Liver (tissue), 9 donors: ENCODE data around the gene SEMG2. TPM values are rescaled to one million over a fixed set of nuclear protein-coding genes. Genes with fewer than 3 reads are reported as not detected.

Experiments
- DNase-seq: peaks from one replicate; pipeline ENCODE4 v3.0.0-alpha.2; 2017; ENCODE audit warnings: low spot score
- H3K27ac ChIP-seq, 2 donors: one replicate each; pipeline ENCODE4 v1.7.0; 2013; ENCODE audit warnings: inconsistent platforms in 2 of 2, low read length in 2 of 2, control low read depth in 1 of 2, low read depth in 1 of 2, mild to moderate bottlenecking in 1 of 2
- H3K27me3 ChIP-seq, 4 donors: one replicate each; pipeline versions ENCODE4 v1.6.1 to v1.7.0; 2013; ENCODE audit warnings: low read length in 3 of 4, inconsistent platforms in 1 of 4, mild to moderate bottlenecking in 1 of 4, moderate library complexity in 1 of 4; ENCODE audit not compliant: control insufficient read depth in 4 of 4, insufficient read depth in 4 of 4
- H3K36me3 ChIP-seq, 4 donors: one replicate each; pipeline versions ENCODE4 v1.6.1 to v1.7.0; 2013; ENCODE audit warnings: low read length in 3 of 4, mild to moderate bottlenecking in 3 of 4, low read depth in 1 of 4, moderate library complexity in 1 of 4; ENCODE audit not compliant: control insufficient read depth in 4 of 4, insufficient read depth in 3 of 4
- H3K4me1 ChIP-seq, 4 donors: one replicate each; pipeline versions ENCODE4 v1.6.1 to v1.7.0; 2013; ENCODE audit warnings: low read length in 3 of 4, mild to moderate bottlenecking in 3 of 4, moderate library complexity in 1 of 4; ENCODE audit not compliant: control insufficient read depth in 4 of 4, insufficient read depth in 4 of 4
- H3K4me3 ChIP-seq, 3 donors: one replicate each; pipeline versions ENCODE4 v1.6.1 to v1.7.0; 2013; ENCODE audit warnings: low read length in 3 of 3, control low read depth in 1 of 3, low read depth in 1 of 3, mild to moderate bottlenecking in 1 of 3
- H3K9ac ChIP-seq, 2 donors: one replicate each; pipeline ENCODE4 v1.7.0; 2013; ENCODE audit warnings: low read length in 2 of 2, mild to moderate bottlenecking in 2 of 2, moderate library complexity in 2 of 2, control low read depth in 1 of 2, low read depth in 1 of 2
- H3K9me3 ChIP-seq, 4 donors: one replicate each; pipeline versions ENCODE4 v1.6.1 to v1.7.0; 2013; ENCODE audit warnings: low read length in 3 of 4; ENCODE audit not compliant: control insufficient read depth in 4 of 4
- EGR1 ChIP-seq, 2 donors: IDR thresholded peaks; 2 replicates each; pipeline ENCODE4 v1.6.1; 2016 to 2018; ENCODE audit warnings: antibody characterized with exemption in 2 of 2, low read depth in 2 of 2
- FOXA1 ChIP-seq: IDR thresholded peaks from 2 replicates; pipeline ENCODE4 v1.6.1; 2016; ENCODE audit warnings: antibody characterized with exemption
- FOXA2 ChIP-seq: IDR thresholded peaks from 2 replicates; pipeline ENCODE4 v1.6.1; 2016; ENCODE audit warnings: antibody characterized with exemption
- GABPA ChIP-seq, 2 donors: IDR thresholded peaks in 1 of 2; conservative IDR thresholded peaks in 1 of 2; 2 replicates each; pipeline ENCODE4 v1.6.1; 2016; ENCODE audit warnings: antibody characterized with exemption in 2 of 2, mild to moderate bottlenecking in 1 of 2, moderate library complexity in 1 of 2
- HNF4A ChIP-seq, 2 donors: conservative IDR thresholded peaks; 2 replicates each; pipeline ENCODE4 v1.6.1; 2016; ENCODE audit warnings: antibody characterized with exemption in 2 of 2, mild to moderate bottlenecking in 2 of 2
- HNF4G ChIP-seq: IDR thresholded peaks from 2 replicates; pipeline ENCODE4 v1.6.1; 2016; ENCODE audit warnings: antibody characterized with exemption
- JUND ChIP-seq, 2 donors: IDR thresholded peaks; 2 replicates each; pipeline ENCODE4 v1.6.1; 2016; ENCODE audit warnings: antibody characterized with exemption in 2 of 2
- NR2F2 ChIP-seq: IDR thresholded peaks from 2 replicates; pipeline ENCODE4 v1.6.1; 2016; ENCODE audit warnings: antibody characterized with exemption
- RAD21 ChIP-seq, 2 donors: IDR thresholded peaks; 2 replicates each; pipeline ENCODE4 v1.6.1; 2016; ENCODE audit warnings: antibody characterized with exemption in 2 of 2, mild to moderate bottlenecking in 2 of 2
- RXRA ChIP-seq, 2 donors: IDR thresholded peaks; 2 replicates each; pipeline ENCODE4 v1.6.1; 2017 to 2018; ENCODE audit warnings: antibody characterized with exemption in 2 of 2, mild to moderate bottlenecking in 1 of 2
- SP1 ChIP-seq: IDR thresholded peaks from 2 replicates; pipeline ENCODE4 v1.6.1; 2018; ENCODE audit warnings: antibody characterized with exemption, mild to moderate bottlenecking
- TAF1 ChIP-seq: conservative IDR thresholded peaks from 2 replicates; pipeline ENCODE4 v1.6.1; 2016; ENCODE audit warnings: antibody characterized with exemption, mild to moderate bottlenecking
- YY1 ChIP-seq: IDR thresholded peaks from 2 replicates; pipeline ENCODE4 v1.6.1; 2016; ENCODE audit warnings: antibody characterized with exemption, mild to moderate bottlenecking
- WGBS: extraction: QIAGEN DNeasy Blood & Tissue Kit; methylation state at CpG from one replicate; pipeline ENCODE4 v1.1.7; 2013; 5-methylcytosine and 5-hydroxymethylcytosine counted together
- polyA plus RNA-seq, 2 donors: library from polyadenylated mRNA; stranded (reverse) in 1 of 2; unstranded in 1 of 2; fragments of 200-250 nt in 1 of 2; fragments of >200 nt in 1 of 2; fragmentation: Nextera tagmentation in 1 of 2; extraction: Ambion mirVana in 1 of 2; gene quantifications; one replicate each; pipeline versions ENCODE4 v1.2.1 to v1.2.3, GENCODE V29; 2013 to 2015
- total RNA-seq, 2 donors: library from RNA; depleted of rRNA; stranded (reverse); fragments of >200 nt; gene quantifications; one replicate each; pipeline ENCODE4 v1.2.3, GENCODE V29; 2014
- TF ChIP-seq, protein P1 (sequence below): IDR thresholded peaks from 2 replicates; pipeline ENCODE4 v1.6.1; 2016; ENCODE audit warnings: antibody characterized with exemption, mild to moderate bottlenecking
- TF ChIP-seq, protein P2 (sequence below): IDR thresholded peaks from 2 replicates; pipeline ENCODE4 v1.6.1; 2016; ENCODE audit warnings: antibody characterized with exemption
- TF ChIP-seq, protein P3 (sequence below): IDR thresholded peaks from 2 replicates; pipeline ENCODE4 v1.6.1; 2016; ENCODE audit warnings: antibody characterized with exemption
- TF ChIP-seq, protein P4 (sequence below): IDR thresholded peaks from 2 replicates; pipeline ENCODE4 v1.6.1; 2016; ENCODE audit warnings: antibody characterized with exemption
- donor health status: healthy.
- donor health status: healthy.
- donor health status: healthy.
- donor health status: healthy.
- donor health status: healthy.

Gene SEMG2
- total and polyA plus RNA-seq, 4 donors: not detected

DNA sequence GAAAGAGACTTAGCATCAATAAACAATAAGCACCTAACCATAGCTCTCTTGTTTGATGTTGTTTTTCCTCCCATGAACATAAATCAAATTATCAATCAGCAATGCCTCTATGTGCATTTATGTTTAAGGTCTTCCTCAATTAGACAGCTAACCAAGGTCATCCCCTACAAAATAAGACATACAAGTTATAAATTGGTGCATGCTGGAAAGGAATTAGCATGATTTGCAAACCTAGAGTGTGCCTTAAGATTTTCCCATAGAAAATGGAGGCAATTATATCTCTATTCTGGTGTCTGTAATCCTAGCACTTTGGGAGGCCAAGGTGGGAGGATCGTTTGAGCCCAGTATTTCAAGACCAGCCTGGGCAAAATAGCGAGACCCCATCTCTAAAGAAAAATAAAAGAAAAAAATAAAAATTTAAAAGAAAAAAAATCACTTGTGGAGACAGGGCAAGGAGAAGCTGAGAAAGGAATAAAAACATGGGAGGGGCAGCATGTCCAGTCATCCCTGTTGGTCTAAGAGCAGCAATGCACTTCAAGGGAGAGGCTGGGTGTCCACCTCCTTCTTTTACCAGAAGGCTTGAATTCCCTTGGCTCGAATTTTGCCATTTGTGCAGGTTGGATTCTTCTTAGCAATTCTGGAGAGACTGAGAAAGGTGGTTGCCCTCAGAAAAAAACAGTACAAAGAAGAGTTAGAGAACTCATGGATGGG is 42.5 kb downstream of the SEMG2 start:
- no peak overlapping the region for H3K4me3 ChIP-seq
- no peaks in the 10 kb centered on the region for H3K9me3 ChIP-seq
- H3K27ac ChIP-seq: no peak overlapping the region
- TF ChIP-seq YY1 (no peak), EGR1 (IDR thresholded peaks at IDR 0.05; ENCODE audit: low read depth in 2 of 2) (no peak), NR2F2 (no peak), HNF4A (conservative IDR thresholded peaks at IDR 0.05) (no peak), RXRA (IDR thresholded peaks at IDR 0.05) (no peak), RAD21 (IDR thresholded peaks at IDR 0.05) (no peak), JUND (IDR thresholded peaks at IDR 0.05) (no peak)
- H3K4me1 ChIP-seq: no peaks in the 10 kb centered on the region
- H3K36me3 ChIP-seq: no peaks in the 10 kb centered on the region
- no peak for DNase-seq
- WGBS: 77% methylated on average over 3 of the region's 3 CpGs
- no peak overlapping the region for H3K9ac ChIP-seq
- H3K27me3 ChIP-seq: no peaks in the 10 kb centered on the region

DNA sequence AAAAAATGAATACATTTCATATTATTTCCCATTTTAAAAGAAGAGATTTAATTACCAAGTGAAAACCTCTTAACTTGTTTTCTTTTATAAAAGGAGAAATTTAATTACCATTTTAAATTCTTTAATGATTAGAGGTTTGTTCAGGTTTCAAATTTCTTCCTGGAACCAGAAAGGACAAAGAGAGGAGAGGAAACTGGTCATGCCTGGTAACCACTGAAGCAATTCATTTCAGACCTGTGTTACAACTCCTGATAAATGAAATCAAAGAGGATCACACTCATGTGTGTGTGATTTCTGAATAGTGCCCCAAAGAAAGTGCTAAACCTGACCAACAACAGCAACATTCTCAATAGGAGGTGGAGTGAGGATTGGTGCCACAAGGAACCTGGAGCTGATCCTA is 45.8 kb downstream of the SEMG2 start:
- Histone ChIP-seq H3K27ac (no peak overlapping the region), H3K9ac (no peak overlapping the region), H3K4me3 (no peak overlapping the region), H3K4me1 (no peaks in the 10 kb centered on the region), H3K36me3 (no peaks in the 10 kb centered on the region), H3K27me3 (no peaks in the 10 kb centered on the region), H3K9me3 (no peaks in the 10 kb centered on the region)
- no peak for DNase-seq
- TF ChIP-seq NR2F2: no peak
- no peak for TF ChIP-seq FOXA2
- TF ChIP-seq, protein P1, sequence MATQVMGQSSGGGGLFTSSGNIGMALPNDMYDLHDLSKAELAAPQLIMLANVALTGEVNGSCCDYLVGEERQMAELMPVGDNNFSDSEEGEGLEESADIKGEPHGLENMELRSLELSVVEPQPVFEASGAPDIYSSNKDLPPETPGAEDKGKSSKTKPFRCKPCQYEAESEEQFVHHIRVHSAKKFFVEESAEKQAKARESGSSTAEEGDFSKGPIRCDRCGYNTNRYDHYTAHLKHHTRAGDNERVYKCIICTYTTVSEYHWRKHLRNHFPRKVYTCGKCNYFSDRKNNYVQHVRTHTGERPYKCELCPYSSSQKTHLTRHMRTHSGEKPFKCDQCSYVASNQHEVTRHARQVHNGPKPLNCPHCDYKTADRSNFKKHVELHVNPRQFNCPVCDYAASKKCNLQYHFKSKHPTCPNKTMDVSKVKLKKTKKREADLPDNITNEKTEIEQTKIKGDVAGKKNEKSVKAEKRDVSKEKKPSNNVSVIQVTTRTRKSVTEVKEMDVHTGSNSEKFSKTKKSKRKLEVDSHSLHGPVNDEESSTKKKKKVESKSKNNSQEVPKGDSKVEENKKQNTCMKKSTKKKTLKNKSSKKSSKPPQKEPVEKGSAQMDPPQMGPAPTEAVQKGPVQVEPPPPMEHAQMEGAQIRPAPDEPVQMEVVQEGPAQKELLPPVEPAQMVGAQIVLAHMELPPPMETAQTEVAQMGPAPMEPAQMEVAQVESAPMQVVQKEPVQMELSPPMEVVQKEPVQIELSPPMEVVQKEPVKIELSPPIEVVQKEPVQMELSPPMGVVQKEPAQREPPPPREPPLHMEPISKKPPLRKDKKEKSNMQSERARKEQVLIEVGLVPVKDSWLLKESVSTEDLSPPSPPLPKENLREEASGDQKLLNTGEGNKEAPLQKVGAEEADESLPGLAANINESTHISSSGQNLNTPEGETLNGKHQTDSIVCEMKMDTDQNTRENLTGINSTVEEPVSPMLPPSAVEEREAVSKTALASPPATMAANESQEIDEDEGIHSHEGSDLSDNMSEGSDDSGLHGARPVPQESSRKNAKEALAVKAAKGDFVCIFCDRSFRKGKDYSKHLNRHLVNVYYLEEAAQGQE: no peak
- TF ChIP-seq RXRA (IDR thresholded peaks at IDR 0.05): no peak
- no peak for TF ChIP-seq SP1
- TF ChIP-seq RAD21 (IDR thresholded peaks at IDR 0.05): no peak
- no peak for TF ChIP-seq YY1
- no peak for TF ChIP-seq HNF4A (conservative IDR thresholded peaks at IDR 0.05)
- no peak for TF ChIP-seq GABPA (IDR thresholded peaks at IDR 0.05 in 1 of 2, conservative IDR thresholded peaks at IDR 0.05 in 1 of 2)
- TF ChIP-seq HNF4G: no peak

DNA sequence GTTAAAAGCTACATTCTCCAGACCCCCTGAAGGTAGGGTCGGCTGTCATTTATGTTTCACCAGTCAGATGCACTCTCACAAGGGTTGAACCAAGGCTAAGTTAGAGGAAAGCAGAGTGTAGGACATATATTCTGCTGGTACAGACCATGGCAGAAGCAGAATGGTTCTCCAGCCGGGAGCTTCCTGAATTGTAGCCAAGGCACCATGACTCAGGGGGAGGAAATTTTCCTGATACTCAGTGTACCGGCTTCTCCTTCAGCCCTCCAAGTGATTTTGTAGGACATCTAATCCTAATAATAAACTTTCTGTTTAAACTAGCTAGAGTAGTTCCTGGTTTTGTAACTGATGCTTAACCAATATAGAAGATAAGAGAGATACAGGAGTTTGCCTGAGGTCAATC is 47.4 kb downstream of the SEMG2 start:
- Histone ChIP-seq H3K9ac (no peak overlapping the region), H3K4me1 (no peaks in the 10 kb centered on the region), H3K27ac (no peak overlapping the region), H3K4me3 (no peak overlapping the region), H3K9me3 (no peaks in the 10 kb centered on the region), H3K36me3 (no peaks in the 10 kb centered on the region), H3K27me3 (no peaks in the 10 kb centered on the region)
- 81% methylated on average over 3 of the region's 3 CpGs for WGBS
- no peak for DNase-seq
- TF ChIP-seq FOXA1 (no peak), FOXA2 (no peak), TAF1 (no peak), JUND (IDR thresholded peaks at IDR 0.05) (no peak), GABPA (IDR thresholded peaks at IDR 0.05 in 1 of 2, conservative IDR thresholded peaks at IDR 0.05 in 1 of 2) (no peak), NR2F2 (no peak), HNF4A (conservative IDR thresholded peaks at IDR 0.05) (no peak), SP1 (no peak), RAD21 (IDR thresholded peaks at IDR 0.05) (no peak), HNF4G (no peak), EGR1 (IDR thresholded peaks at IDR 0.05; ENCODE audit: low read depth in 2 of 2) (no peak)
- TF ChIP-seq, protein P1: no peak
- TF ChIP-seq, protein P2, sequence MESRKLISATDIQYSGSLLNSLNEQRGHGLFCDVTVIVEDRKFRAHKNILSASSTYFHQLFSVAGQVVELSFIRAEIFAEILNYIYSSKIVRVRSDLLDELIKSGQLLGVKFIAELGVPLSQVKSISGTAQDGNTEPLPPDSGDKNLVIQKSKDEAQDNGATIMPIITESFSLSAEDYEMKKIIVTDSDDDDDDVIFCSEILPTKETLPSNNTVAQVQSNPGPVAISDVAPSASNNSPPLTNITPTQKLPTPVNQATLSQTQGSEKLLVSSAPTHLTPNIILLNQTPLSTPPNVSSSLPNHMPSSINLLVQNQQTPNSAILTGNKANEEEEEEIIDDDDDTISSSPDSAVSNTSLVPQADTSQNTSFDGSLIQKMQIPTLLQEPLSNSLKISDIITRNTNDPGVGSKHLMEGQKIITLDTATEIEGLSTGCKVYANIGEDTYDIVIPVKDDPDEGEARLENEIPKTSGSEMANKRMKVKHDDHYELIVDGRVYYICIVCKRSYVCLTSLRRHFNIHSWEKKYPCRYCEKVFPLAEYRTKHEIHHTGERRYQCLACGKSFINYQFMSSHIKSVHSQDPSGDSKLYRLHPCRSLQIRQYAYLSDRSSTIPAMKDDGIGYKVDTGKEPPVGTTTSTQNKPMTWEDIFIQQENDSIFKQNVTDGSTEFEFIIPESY: no peak
- TF ChIP-seq, protein P3, sequence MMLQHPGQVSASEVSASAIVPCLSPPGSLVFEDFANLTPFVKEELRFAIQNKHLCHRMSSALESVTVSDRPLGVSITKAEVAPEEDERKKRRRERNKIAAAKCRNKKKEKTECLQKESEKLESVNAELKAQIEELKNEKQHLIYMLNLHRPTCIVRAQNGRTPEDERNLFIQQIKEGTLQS: no peak
- TF ChIP-seq, protein P4, sequence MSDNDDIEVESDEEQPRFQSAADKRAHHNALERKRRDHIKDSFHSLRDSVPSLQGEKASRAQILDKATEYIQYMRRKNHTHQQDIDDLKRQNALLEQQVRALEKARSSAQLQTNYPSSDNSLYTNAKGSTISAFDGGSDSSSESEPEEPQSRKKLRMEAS: no peak
